ENCODE data around the gene PARP14.
"Not testable (repeated sequence)": the region's sequence is repeated elsewhere in the genome, so short reads cannot be mapped to it uniquely, and the experiment has no call there.

PARP14 gene

DNA sequence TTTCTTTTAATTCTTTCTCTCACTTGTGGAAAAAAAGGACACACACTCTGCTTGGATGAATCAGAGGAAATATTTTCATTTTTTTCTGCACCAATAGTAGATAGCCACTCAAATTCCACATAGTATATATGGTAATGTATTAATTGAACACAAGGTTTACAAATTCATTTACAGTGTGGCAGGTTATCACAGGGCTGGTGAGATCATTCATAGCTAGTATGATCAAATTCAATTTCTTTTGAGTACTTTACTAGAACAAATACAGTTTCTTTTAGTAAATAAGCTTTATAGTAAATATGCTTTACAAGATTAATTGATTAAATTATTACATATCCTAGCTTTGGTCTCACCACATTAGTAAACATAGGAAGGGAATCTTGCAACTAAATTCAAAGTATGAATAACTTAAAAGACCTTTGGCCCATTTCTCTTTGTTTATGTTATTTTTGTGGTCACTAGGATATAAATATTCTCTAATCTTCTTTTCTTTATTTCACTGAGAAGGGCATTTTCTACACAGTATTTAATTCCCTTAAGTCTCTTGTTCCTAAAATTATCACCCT lies 40.1 kb upstream of the PARP14 start:
- H3K18ac ChIP-seq (ENCODE audit: low read length): no peak overlapping the region
- no peak overlapping the region for H3K4me3 ChIP-seq (ENCODE audit: low read depth, low read length)
- no peaks in the 10 kb centered on the region for H3K4me1 ChIP-seq (ENCODE audit: control insufficient read depth in 1 of 2, insufficient read depth in 2 of 2, low read length in 2 of 2)
- H3K27me3 ChIP-seq (ENCODE audit: insufficient read depth, low read length): no peaks in the 10 kb centered on the region
- H4K12ac ChIP-seq (ENCODE audit: low read depth, low read length): no peak overlapping the region
- no peak overlapping the region for H3K4ac ChIP-seq (ENCODE audit: low read depth, low read length)
- H2BK5ac ChIP-seq (ENCODE audit: low read depth, low read length, poor library complexity): no peak overlapping the region
- DNase-seq: no peak
- H2AK5ac ChIP-seq (ENCODE audit: low read length): no peak overlapping the region
- no peaks in the 10 kb centered on the region for H3K79me1 ChIP-seq (ENCODE audit: low read length)
- no peak overlapping the region for H3K23ac ChIP-seq (ENCODE audit: low read length)
- H3K79me2 ChIP-seq (ENCODE audit: control insufficient read depth, insufficient read depth, low read length, poor library complexity): no peaks in the 10 kb centered on the region
- no peak overlapping the region for H3K14ac ChIP-seq (ENCODE audit: low read length)
- H3K9ac ChIP-seq (ENCODE audit: low read length): no peak overlapping the region
- no peak overlapping the region for H3K27ac ChIP-seq (ENCODE audit: low read depth, low read length)
- no peaks in the 10 kb centered on the region for H3K9me3 ChIP-seq (ENCODE audit: insufficient read depth, low read depth, low read length)
- no peak overlapping the region for H3K4me2 ChIP-seq (ENCODE audit: low read length)
- H4K91ac ChIP-seq (ENCODE audit: low read depth, low read length): no peak overlapping the region
- no peak overlapping the region for H2AFZ ChIP-seq (ENCODE audit: insufficient read depth, low read length, poor library complexity)
- no peaks in the 10 kb centered on the region for H3K36me3 ChIP-seq (ENCODE audit: control insufficient read depth in 1 of 2, insufficient read depth in 2 of 2, low read length in 2 of 2)
- no peak overlapping the region for H2BK12ac ChIP-seq (ENCODE audit: low read length)
- no peak overlapping the region for H2BK120ac ChIP-seq (ENCODE audit: insufficient read depth, low read length, poor library complexity)
- H4K8ac ChIP-seq (ENCODE audit: low read depth, low read length): no peak overlapping the region

DNA sequence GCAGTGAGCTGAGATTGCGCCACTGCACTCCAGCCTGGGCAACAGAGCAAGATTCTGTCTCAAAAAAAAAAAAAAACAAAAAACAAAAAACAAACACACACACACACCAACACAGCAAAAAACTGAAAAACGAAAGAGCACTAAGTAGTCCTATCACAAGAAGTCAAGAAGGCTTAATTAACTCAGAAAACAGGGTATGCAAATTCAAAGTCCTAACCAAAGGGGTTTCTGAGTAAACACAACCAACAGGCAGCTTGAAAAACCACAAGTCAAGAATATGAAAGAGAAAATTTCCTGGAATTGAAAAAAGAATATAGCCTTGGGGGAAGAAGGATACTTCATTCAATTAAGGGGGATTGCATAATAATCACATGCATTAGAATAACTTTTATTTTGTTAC lies 37.7 kb upstream of the PARP14 start:
- no peak overlapping the region for H3K23ac ChIP-seq (ENCODE audit: low read length)
- no peaks in the 10 kb centered on the region for H3K4me1 ChIP-seq (ENCODE audit: control insufficient read depth in 1 of 2, insufficient read depth in 2 of 2, low read length in 2 of 2)
- no peaks in the 10 kb centered on the region for H3K36me3 ChIP-seq (ENCODE audit: control insufficient read depth in 1 of 2, insufficient read depth in 2 of 2, low read length in 2 of 2)
- no peak overlapping the region for H3K4ac ChIP-seq (ENCODE audit: low read depth, low read length)
- H4K8ac ChIP-seq (ENCODE audit: low read depth, low read length): no peak overlapping the region
- no peak overlapping the region for H3K9ac ChIP-seq (ENCODE audit: low read length)
- no peaks in the 10 kb centered on the region for H3K27me3 ChIP-seq (ENCODE audit: insufficient read depth, low read length)
- H3K4me3 ChIP-seq (ENCODE audit: low read depth, low read length): no peak overlapping the region
- no CpG with 5 or more reads among the region's 2 CpGs for WGBS (ENCODE audit: extremely low coverage, insufficient coverage, insufficient read length)
- no peak overlapping the region for H2AFZ ChIP-seq (ENCODE audit: insufficient read depth, low read length, poor library complexity)
- no peaks in the 10 kb centered on the region for H3K79me1 ChIP-seq (ENCODE audit: low read length)
- H2BK120ac ChIP-seq (ENCODE audit: insufficient read depth, low read length, poor library complexity): no peak overlapping the region
- no peak overlapping the region for H4K12ac ChIP-seq (ENCODE audit: low read depth, low read length)
- DNase-seq: no peak
- H3K4me2 ChIP-seq (ENCODE audit: low read length): no peak overlapping the region
- no peak overlapping the region for H3K18ac ChIP-seq (ENCODE audit: low read length)
- H3K9me3 ChIP-seq (ENCODE audit: insufficient read depth, low read depth, low read length): no peaks in the 10 kb centered on the region
- no peak overlapping the region for H3K27ac ChIP-seq (ENCODE audit: low read depth, low read length)
- H3K79me2 ChIP-seq (ENCODE audit: control insufficient read depth, insufficient read depth, low read length, poor library complexity): no peaks in the 10 kb centered on the region
- no peak overlapping the region for H2AK5ac ChIP-seq (ENCODE audit: low read length)
- H2BK5ac ChIP-seq (ENCODE audit: low read depth, low read length, poor library complexity): no peak overlapping the region
- no peak overlapping the region for H4K91ac ChIP-seq (ENCODE audit: low read depth, low read length)
- no peak overlapping the region for H2BK12ac ChIP-seq (ENCODE audit: low read length)
- no peak overlapping the region for H3K14ac ChIP-seq (ENCODE audit: low read length)

DNA sequence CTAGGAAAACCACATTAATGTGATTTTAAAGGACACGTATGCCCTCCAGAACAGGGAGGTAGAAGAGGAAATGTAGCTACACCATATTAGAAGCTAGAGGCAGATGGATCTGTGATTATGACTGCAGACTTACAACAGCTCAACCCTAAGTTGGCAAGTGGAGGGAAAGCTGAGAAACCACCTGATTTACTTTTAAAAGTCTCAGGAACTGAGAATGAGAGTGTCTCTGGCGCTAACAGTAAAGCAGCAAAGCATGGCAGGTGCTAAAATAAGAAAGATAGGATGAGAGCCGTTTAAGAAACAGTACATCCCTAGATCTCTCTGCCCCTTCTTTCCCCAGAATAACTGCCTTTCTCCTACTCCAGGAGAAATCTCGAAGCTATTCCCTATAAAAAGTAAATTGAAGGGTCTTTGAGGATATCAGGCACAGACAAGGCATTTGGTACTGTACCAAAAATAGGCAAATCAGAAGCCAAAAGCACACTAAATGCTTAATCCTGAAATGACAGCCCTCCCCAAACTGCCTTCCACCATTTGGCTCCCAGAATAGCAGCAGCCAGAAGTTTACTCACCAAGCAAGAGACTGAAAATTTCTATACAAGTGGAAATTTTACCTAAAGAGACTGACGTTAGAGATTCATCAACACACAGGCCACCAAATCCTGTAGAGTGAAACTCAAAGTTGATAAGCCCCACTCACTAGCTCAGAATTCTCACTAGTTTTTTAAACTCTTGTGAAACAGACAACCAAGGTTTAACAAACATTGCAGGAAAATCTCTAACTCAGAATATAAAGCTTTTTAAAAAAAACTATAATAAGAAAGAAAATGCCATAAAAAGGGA lies 34.3 kb upstream of the PARP14 start:
- no CpG with 5 or more reads among the region's 5 CpGs for WGBS (ENCODE audit: extremely low coverage, insufficient coverage, insufficient read length)

DNA sequence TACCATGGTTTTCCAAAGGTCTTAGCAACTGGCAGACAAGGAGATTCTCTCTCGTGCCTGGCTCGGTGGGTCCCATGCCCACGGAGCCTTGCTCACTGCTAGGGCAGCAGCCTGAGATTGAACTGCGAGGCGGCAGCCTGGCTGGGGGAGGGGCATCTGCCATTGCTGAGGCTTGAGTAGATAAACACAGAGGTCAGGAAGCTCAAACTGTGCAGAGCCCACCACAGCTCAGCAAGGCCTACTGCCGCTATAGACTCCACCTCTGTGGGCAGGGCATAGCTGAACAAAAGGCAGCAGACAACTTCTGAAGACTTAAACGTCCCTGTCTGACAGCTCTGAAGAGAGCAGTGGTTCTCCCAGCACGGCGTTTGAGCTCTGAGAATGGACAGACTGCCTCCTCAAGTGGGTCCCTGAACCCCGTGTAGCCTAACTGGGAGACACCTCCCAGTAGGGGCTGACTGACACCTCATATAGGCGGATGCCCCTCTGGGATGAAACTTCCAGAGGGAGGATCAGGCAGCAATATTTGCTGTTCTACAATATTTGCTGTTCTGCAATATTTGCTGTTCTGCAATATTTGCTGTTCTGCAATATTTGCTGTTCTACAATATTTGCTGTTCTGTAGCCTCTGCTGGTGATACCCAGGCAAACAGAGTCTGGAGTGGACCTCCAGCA lies 29.3 kb upstream of the PARP14 start:
- not testable (repeated sequence) for H3K27ac ChIP-seq (ENCODE audit: low read depth, low read length); H3K9me3 ChIP-seq (ENCODE audit: insufficient read depth, low read depth, low read length); H2BK12ac ChIP-seq (ENCODE audit: low read length); H3K4me1 ChIP-seq (ENCODE audit: control insufficient read depth in 1 of 2, insufficient read depth in 2 of 2, low read length in 2 of 2); H3K9ac ChIP-seq (ENCODE audit: low read length); H3K14ac ChIP-seq (ENCODE audit: low read length); H3K79me1 ChIP-seq (ENCODE audit: low read length); H2AFZ ChIP-seq (ENCODE audit: insufficient read depth, low read length, poor library complexity); H2AK5ac ChIP-seq (ENCODE audit: low read length); H3K36me3 ChIP-seq (ENCODE audit: control insufficient read depth in 1 of 2, insufficient read depth in 2 of 2, low read length in 2 of 2); H3K79me2 ChIP-seq (ENCODE audit: control insufficient read depth, insufficient read depth, low read length, poor library complexity); H2BK120ac ChIP-seq (ENCODE audit: insufficient read depth, low read length, poor library complexity); H4K12ac ChIP-seq (ENCODE audit: low read depth, low read length); H4K91ac ChIP-seq (ENCODE audit: low read depth, low read length); H3K23ac ChIP-seq (ENCODE audit: low read length); H3K18ac ChIP-seq (ENCODE audit: low read length); DNase-seq; H3K4ac ChIP-seq (ENCODE audit: low read depth, low read length); H2BK5ac ChIP-seq (ENCODE audit: low read depth, low read length, poor library complexity); H3K27me3 ChIP-seq (ENCODE audit: insufficient read depth, low read length); H3K4me2 ChIP-seq (ENCODE audit: low read length); H4K8ac ChIP-seq (ENCODE audit: low read depth, low read length); H3K4me3 ChIP-seq (ENCODE audit: low read depth, low read length)
- whole genome bisulfite sequencing (ENCODE audit: extremely low coverage, insufficient coverage, insufficient read length): no CpG with 5 or more reads among the region's 11 CpGs

More for the DNA sequence above, 34.3 kb upstream of the PARP14 start:
- Histone ChIP-seq H3K4me2 (ENCODE audit: low read length) (no peak overlapping the region), H2AK5ac (ENCODE audit: low read length) (no peak overlapping the region), H2BK5ac (ENCODE audit: low read depth, low read length, poor library complexity) (no peak overlapping the region), H3K4ac (ENCODE audit: low read depth, low read length) (no peak overlapping the region), H2AFZ (ENCODE audit: insufficient read depth, low read length, poor library complexity) (no peak overlapping the region), H3K9ac (ENCODE audit: low read length) (no peak overlapping the region), H3K18ac (ENCODE audit: low read length) (no peak overlapping the region), H2BK12ac (ENCODE audit: low read length) (no peak overlapping the region), H3K9me3 (ENCODE audit: insufficient read depth, low read depth, low read length) (no peaks in the 10 kb centered on the region), H3K23ac (ENCODE audit: low read length) (no peak overlapping the region), H4K91ac (ENCODE audit: low read depth, low read length) (no peak overlapping the region), H3K14ac (ENCODE audit: low read length) (no peak overlapping the region), H3K79me2 (ENCODE audit: control insufficient read depth, insufficient read depth, low read length, poor library complexity) (no peaks in the 10 kb centered on the region), H3K4me1 (ENCODE audit: control insufficient read depth in 1 of 2, insufficient read depth in 2 of 2, low read length in 2 of 2) (no peaks in the 10 kb centered on the region), H4K8ac (ENCODE audit: low read depth, low read length) (no peak overlapping the region), H4K12ac (ENCODE audit: low read depth, low read length) (no peak overlapping the region), H3K27me3 (ENCODE audit: insufficient read depth, low read length) (no peaks in the 10 kb centered on the region), H2BK120ac (ENCODE audit: insufficient read depth, low read length, poor library complexity) (no peak overlapping the region), H3K36me3 (ENCODE audit: control insufficient read depth in 1 of 2, insufficient read depth in 2 of 2, low read length in 2 of 2) (no peaks in the 10 kb centered on the region), H3K4me3 (ENCODE audit: low read depth, low read length) (no peak overlapping the region), H3K79me1 (ENCODE audit: low read length) (no peaks in the 10 kb centered on the region), H3K27ac (ENCODE audit: low read depth, low read length) (no peak overlapping the region)
- no peak for DNase-seq
